ENCODE results near the gene GLB1L3.

DNA sequence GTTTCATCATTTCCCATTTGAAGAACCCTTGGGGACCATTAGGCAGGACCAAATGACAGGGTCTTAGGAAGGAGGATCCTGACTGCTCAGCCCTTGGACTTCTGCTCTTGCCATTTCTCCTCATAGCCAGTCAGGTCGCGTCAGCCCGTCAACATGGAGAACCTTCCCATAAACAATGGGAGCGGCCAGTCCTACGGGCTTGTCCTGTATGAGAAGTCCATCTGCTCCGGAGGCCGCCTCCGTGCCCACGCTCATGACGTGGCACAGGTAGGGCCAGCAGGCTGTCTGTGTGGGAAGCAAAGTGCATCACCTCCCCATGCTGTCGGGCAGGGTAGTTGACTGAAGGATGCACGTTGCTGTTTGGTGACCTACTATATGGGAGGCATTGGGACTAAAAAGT, 36.0 kb downstream of the GLB1L3 start:
- TF ChIP-seq CTCF (conservative IDR thresholded peaks at IDR 0.05; ENCODE audit: low read length) (no peak), EZH2phosphoT487 (IDR thresholded peaks at IDR 0.05; ENCODE audit: borderline replicate concordance) (no peak)
